Prostate gland (tissue), 2 donors: ENCODE results near the gene HIVEP3.

Source experiments
- POLR2A ChIP-seq: fragments of 450-650 bp; IDR thresholded peaks from one replicate; pipeline ENCODE4 v1.6.1; 2016; ENCODE audit warnings: antibody characterized with exemption, mild to moderate bottlenecking
- TF ChIP-seq, protein P1 (sequence below), 4 experiments: fragments of 200-600 bp in 2 of 4; fragments of 450-650 bp in 2 of 4; sonication (generic) in 2 of 4; IDR thresholded peaks; 1 replicate in 3 of 4; 2 replicates in 1 of 4; pipeline ENCODE4 v1.5.1; 2016 to 2019; ENCODE audit warnings: antibody characterized with exemption in 4 of 4, mild to moderate bottlenecking in 2 of 4, moderate library complexity in 2 of 4

DNA sequence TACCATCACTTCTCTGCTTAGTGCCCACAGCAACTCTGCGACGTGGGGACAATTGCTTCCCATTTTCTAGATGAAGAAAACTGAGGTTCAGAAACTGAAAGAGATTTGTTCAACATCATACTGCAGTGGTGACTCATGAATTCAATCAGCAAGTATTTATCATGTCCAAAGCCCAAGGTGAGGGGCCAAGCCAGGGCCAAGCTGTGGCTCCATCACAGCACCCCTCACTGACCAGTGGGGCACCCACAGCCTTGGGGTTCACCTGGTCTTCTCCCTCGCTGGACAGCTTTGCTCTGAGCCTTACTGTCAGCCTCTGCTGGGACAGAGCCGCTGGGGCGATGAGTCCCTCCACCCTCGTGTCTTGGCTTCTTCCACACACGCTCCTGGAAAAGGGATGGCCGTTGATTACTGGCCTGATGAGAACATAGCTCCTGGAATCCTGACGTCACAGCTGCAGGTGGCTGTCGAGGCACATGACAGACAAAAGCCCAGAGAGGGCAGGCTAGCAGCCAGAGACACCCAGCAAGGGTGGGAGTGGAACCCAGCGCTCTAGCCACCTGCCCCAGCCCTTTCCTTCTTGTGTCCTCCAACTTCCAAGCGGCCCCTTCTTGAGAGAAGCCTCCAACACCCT, 440.5 kb downstream of the HIVEP3 start:
- TF ChIP-seq, protein P1, sequence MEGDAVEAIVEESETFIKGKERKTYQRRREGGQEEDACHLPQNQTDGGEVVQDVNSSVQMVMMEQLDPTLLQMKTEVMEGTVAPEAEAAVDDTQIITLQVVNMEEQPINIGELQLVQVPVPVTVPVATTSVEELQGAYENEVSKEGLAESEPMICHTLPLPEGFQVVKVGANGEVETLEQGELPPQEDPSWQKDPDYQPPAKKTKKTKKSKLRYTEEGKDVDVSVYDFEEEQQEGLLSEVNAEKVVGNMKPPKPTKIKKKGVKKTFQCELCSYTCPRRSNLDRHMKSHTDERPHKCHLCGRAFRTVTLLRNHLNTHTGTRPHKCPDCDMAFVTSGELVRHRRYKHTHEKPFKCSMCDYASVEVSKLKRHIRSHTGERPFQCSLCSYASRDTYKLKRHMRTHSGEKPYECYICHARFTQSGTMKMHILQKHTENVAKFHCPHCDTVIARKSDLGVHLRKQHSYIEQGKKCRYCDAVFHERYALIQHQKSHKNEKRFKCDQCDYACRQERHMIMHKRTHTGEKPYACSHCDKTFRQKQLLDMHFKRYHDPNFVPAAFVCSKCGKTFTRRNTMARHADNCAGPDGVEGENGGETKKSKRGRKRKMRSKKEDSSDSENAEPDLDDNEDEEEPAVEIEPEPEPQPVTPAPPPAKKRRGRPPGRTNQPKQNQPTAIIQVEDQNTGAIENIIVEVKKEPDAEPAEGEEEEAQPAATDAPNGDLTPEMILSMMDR (IDR thresholded peaks at IDR 0.05), result no peak
- no peak for TF ChIP-seq POLR2A
